HG03097 (cell line): Measurements from ENCODE around the gene NES.

Experiments used
- ATAC-seq: cut with Tn5 transposase; IDR thresholded peaks from one replicate; pipeline ENCODE4 v1.9.1; 2021; ENCODE audit not compliant: unreplicated experiment, low FRiP score

Gene NES

GRCh38 chr1:156681196-156681960 lies 4.2 kb upstream of the NES start:
- no peak for ATAC-seq

GRCh38 chr1:156680056-156680455 lies 2.8 kb upstream of the NES start:
- no peak for ATAC-seq

DNA sequence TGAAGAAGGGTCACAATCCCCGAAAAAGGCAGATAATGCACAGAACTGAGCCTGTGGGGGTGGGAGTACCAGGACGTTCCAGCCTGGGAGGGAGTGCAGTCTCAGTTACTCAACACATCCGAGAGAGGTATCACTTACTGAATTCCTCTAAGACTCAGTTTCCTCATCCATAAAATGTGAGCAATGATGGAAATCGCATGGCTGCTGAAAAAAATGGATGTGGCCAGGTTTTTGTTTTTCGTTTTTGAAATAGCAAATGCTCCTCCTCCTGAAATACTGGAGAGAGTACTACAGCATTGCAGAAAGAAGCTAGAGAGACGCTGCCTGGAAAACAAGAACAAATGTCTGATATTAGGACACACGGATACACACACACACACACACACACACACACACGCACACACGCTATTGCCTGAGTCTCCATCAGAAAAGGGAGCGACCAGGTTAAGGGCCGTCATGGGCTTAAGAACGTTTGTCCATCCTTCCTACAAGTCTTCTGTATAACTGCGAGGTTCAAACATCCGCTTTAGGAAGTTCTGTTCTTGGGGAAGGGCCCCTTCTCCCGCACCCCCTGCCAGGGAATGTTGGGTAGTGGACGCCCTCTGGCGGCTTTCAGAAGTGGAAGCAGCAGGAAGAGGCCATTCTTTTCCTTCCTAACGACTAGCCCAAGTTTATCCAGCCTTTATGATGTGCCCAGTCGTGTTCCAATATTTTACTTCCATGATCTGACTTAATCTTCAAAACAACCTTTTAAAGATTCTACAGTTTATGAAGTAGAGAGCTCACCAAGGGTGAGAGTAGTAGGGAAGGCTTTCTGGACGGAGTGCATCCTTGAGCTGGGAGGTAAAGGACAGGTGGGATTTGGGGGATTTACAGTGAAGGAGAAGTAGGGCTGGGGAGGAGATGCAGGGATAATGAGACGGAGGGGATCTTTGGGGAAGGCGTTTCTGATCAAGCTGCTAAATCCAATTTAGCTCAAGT lies 699 bp upstream of the NES start:
- ATAC-seq, result no peak

GRCh38 chr1:156676114-156676819 lies 940 bp downstream of the NES start:
- ATAC-seq, result no peak

GRCh38 chr1:156675210-156676113 lies 1.7 kb downstream of the NES start:
- ATAC-seq, result no peak

DNA sequence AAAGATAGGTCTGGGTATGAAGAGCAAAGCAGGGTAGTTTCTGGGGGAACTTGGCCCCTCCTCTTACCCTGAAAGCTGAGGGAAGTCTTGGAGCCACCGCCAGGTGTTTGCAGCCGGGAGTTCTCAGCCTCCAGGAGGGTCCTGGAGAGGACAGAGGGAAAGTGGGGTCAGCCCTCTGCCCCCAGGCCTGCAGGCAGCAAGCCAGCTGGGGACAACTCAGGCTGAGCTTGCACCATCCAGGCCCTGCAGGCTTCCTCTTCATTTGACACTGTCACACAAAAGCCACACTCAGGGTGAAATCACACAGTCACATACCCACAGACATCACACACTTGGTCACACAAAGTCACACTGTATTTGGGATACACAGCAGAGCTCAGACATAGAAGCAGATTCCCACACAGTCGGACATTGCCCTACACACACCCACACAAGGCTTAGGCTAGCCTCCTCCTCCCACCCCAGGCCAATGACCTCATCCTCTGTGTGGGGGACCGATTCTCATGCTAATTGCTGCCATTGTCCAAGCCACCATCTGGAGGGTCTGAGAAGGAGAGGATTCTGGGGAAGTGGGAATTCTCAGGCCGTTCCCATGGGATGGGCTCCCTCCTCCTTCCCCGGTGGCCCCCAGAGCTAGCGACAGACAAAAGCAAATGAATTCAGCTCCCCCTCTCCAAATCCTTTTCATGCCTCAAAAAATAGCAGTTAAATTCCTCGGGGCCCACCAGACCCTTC lies 3.7 kb downstream of the NES start:
- no peak for ATAC-seq

DNA sequence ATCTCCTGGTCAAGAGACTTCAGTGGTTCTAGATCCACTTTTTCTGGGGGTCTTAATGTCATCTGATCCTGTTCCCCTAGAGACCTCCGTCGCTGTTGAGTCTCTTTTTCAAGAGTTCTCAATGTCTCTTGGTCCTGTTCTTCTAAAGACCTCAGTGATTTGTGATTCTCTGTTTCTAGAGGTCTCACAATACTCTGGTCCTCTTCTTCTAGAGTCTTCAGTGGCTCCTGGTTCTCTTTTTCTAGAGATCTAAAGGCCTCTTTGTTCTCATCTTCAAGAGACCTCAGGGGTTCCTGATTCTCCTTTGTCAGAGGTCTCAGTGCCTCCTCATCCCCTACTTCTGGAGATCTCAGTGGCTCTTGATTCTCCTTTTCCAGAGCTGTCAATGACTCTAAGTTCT lies 5.4 kb downstream of the NES start:
- no peak for ATAC-seq

GRCh38 chr1:156670791-156671190 lies 6.4 kb downstream of the NES start:
- ATAC-seq, result no peak

DNA sequence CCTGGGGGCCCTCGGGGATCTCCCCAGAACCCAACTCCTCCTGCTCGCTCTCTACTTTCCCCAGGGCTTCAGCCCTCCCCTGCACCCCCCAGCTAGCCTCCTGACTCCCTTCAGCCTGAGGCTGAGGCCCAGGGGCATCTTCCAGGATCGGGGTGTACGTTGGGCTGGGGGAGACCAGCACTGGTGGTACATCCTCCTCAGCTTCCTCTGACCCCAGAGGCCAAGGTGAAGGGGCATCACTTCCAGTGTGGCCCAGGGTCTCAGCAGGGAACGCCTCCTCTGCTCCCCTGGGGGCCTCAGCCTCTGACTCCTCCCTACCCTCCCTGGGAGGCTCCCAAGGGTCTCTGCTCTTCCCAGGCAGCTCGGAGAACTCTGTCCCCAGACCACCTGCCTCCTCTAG lies 6.8 kb downstream of the NES start:
- no peak for ATAC-seq

- ATAC-seq, result no peak
Observed at GRCh38 chr1:156669794-156670193, 7.4 kb downstream of the NES start.

GRCh38 chr1:156668801-156669637 lies 8.2 kb downstream of the NES start:
- no peak for ATAC-seq

- ATAC-seq, result no peak
Observed at GRCh38 chr1:156667968-156668709, 9.1 kb downstream of the NES start.

GRCh38 chr1:156667610-156667967 lies 9.6 kb downstream of the NES start:
- no peak for ATAC-seq

GRCh38 chr1:156666862-156667609 lies 10.2 kb downstream of the NES start:
- no peak for ATAC-seq

DNA sequence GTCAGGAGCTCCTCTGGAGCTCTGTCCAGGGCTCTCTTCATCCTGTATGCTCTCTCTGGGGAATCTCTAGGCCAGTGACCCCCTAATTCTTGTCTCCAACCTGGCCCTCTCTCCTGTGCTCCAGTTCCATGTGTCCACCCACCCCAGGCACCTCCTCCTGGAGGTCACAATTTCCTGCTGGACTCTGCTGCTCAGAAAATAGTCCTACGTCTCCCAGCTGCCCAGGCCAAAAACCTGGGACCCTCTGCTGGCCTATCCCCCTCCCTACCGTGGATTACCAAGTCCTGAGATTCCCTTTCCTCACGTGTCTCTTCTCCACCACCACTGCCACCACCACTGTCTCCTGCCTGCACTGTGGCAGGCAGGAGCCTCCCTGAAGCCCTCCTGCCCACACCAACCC lies 11.7 kb downstream of the NES start:
- ATAC-seq, result no peak

DNA sequence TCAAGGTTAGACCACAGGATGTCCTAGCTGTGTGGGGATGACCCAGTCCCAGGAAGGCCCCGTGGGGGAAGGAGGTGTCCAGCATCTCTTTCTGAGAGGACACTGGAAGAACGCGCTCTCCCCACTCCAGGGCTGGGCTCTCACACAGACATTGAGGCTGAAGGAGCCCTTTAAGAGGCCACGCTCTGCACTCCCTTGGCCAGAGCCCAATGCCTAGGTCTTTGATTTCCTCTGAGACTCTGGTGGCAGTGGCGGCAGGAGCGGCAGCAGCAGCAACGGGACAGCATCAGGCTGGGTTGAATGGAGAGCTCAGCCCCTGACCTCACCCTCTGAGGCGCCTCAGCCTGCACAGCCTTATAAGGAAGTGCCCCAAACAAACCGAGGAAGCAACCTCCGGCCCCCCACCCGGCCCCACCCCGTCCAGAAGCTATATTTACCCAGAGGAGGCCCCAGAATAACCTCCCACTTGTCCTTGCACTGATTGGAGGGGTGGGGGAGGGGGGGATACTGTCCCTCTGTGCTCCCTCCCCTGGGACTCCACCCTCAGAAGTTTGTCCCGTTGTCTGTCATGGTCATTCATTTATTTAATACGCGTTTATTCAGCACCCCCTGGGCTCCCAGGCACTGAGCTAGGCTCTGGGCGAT lies 12.3 kb downstream of the NES start:
- ATAC-seq, result no peak
